NT2/D1 (cell line): Measurements from ENCODE around the gene IRF2.

Experiments
- SUZ12 ChIP-seq: IDR thresholded peaks from 2 replicates; pipeline ENCODE4 v1.6.1; 2011; ENCODE audit not compliant: insufficient read length, insufficient read depth; ENCODE audit errors: extremely low read depth
- ZNF274 ChIP-seq: IDR thresholded peaks from 2 replicates; pipeline ENCODE4 v1.6.1; 2011; ENCODE audit warnings: mild to moderate bottlenecking, low read depth, low read length

- no peak for TF ChIP-seq ZNF274
- TF ChIP-seq SUZ12, result no peak
Measured at GRCh38 chr4:184387351-184387750, 87.0 kb downstream of the IRF2 start.
